ENCODE measurements around the gene PEAR1.

The PEAR1 gene

GRCh38 chr1:156900896-156901589 is 7.5 kb downstream of the PEAR1 start:
- DNase-seq: no peak

GRCh38 chr1:156901590-156901900 is 8.0 kb downstream of the PEAR1 start:
- no peak for DNase-seq

- DNase-seq: peak; percentile 85
Observed at GRCh38 chr1:156901966-156902915, 8.7 kb downstream of the PEAR1 start.

- no peak for DNase-seq
Observed at GRCh38 chr1:156903328-156904091, 10.0 kb downstream of the PEAR1 start.

- DNase-seq: no peak
Observed at GRCh38 chr1:156904187-156904959, 10.9 kb downstream of the PEAR1 start.

- DNase-seq: no peak
Observed at GRCh38 chr1:156905176-156905575, 11.7 kb downstream of the PEAR1 start.

- DNase-seq: no peak
Observed at GRCh38 chr1:156905651-156906050, 12.1 kb downstream of the PEAR1 start.

- DNase-seq: no peak
Observed at GRCh38 chr1:156906206-156906906, 12.8 kb downstream of the PEAR1 start.

- no peak for DNase-seq
Observed at GRCh38 chr1:156908541-156908940, 15.0 kb downstream of the PEAR1 start.

GRCh38 chr1:156908955-156909354 is 15.4 kb downstream of the PEAR1 start:
- no peak for DNase-seq

GRCh38 chr1:156909671-156910070 is 16.2 kb downstream of the PEAR1 start:
- no peak for DNase-seq

GRCh38 chr1:156910309-156910782 is 16.8 kb downstream of the PEAR1 start:
- DNase-seq: no peak

GRCh38 chr1:156911577-156912298 is 18.2 kb downstream of the PEAR1 start:
- peak; percentile 55 for DNase-seq

- DNase-seq: no peak
Observed at GRCh38 chr1:156912310-156912709, 18.8 kb downstream of the PEAR1 start.

- DNase-seq: no peak
Observed at GRCh38 chr1:156912861-156913808, 19.6 kb downstream of the PEAR1 start.

- DNase-seq: no peak
Observed at GRCh38 chr1:156913809-156914387, 20.4 kb downstream of the PEAR1 start.

GRCh38 chr1:156914440-156914856 is 20.9 kb downstream of the PEAR1 start:
- DNase-seq: peak; percentile 81

- peak; percentile 77 for DNase-seq
Observed at GRCh38 chr1:156920233-156921052, 26.9 kb downstream of the PEAR1 start, which contains the start of gene LRRC71. Gene LRRC71 (plus strand): TSS chr1:156920632. CDS start chr1:156920804, 172 bp downstream.

All from fibroblast of skin of abdomen (primary cell).